ENCODE data around the gene ZNF487. TPM values are rescaled to one million over a fixed set of nuclear protein-coding genes. Genes with fewer than 3 reads are reported as not detected.
A peak's percentile ranks its signal among the peaks of the same experiment; 100 is the strongest.
"Not testable (repeated sequence)": the region's sequence is repeated elsewhere in the genome, so short reads cannot be mapped to it uniquely, and the experiment has no call there.

ZNF487 gene
- total RNA-seq, 1 experiment from 2014 or later: 7.6 TPM

DNA sequence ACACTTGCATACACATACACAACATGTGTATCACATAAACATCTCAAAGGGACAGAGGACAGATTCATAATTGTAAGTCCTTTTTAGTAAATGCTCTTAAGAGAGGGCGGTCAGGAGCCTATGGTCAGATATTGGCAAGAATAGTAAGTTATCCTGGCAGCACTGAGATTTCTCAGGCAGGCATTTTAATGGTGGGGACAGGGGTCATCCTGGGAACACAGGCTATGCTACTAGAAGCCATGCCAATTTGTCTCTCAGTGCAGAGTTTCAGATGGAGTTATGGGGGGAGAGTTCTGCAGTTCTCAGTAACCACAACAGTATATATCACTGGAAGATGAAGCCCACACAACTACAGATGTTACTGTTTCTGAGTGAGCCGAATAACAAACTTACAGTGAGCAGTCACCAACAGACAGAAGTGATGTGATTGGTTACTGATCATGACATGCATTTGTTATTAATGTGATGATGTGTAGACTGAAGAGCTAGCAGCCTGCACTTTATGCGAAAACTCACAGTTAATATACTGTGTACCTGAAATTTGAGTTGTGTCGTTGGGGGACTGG, 16.4 kb downstream of the ZNF487 start:
- Histone ChIP-seq H3K27ac (ENCODE audit: low read length) (peak overlapping the region; percentile 14; the same call in 1 of the 2 replicates), H3K4me1 (ENCODE audit: control insufficient read depth, insufficient read depth, low read length) (peaks cover 19% of the 10 kb centered on the region), H3K36me3 (ENCODE audit: control insufficient read depth, insufficient read depth, low read length) (no peaks in the 10 kb centered on the region), H3K9me3 (ENCODE audit: control insufficient read depth, insufficient read depth, low read depth, low read length) (no peaks in the 10 kb centered on the region), H3K27me3 (ENCODE audit: control insufficient read depth, insufficient read depth, low read length) (no peaks in the 10 kb centered on the region), H3K4me3 (ENCODE audit: low read depth in 2 of 2, low read length in 2 of 2) (no peak overlapping the region)
- BruUV-seq (replicated peaks): no TSS peak
- intact Hi-C loops (cut with micrococcal nuclease; ENCODE audit: unreplicated experiment) (no loop called here), in situ Hi-C loops (cut with HindIII; ENCODE audit: low pct_unique_long_range_greater_than_20kb, low sequenced_read_pairs) (no loop called here)
- POLR2A ChIA-PET: no interaction called here
- CTCF ChIA-PET: no interaction called here
- no peak for ATAC-seq
- TF ChIP-seq, protein P1, sequence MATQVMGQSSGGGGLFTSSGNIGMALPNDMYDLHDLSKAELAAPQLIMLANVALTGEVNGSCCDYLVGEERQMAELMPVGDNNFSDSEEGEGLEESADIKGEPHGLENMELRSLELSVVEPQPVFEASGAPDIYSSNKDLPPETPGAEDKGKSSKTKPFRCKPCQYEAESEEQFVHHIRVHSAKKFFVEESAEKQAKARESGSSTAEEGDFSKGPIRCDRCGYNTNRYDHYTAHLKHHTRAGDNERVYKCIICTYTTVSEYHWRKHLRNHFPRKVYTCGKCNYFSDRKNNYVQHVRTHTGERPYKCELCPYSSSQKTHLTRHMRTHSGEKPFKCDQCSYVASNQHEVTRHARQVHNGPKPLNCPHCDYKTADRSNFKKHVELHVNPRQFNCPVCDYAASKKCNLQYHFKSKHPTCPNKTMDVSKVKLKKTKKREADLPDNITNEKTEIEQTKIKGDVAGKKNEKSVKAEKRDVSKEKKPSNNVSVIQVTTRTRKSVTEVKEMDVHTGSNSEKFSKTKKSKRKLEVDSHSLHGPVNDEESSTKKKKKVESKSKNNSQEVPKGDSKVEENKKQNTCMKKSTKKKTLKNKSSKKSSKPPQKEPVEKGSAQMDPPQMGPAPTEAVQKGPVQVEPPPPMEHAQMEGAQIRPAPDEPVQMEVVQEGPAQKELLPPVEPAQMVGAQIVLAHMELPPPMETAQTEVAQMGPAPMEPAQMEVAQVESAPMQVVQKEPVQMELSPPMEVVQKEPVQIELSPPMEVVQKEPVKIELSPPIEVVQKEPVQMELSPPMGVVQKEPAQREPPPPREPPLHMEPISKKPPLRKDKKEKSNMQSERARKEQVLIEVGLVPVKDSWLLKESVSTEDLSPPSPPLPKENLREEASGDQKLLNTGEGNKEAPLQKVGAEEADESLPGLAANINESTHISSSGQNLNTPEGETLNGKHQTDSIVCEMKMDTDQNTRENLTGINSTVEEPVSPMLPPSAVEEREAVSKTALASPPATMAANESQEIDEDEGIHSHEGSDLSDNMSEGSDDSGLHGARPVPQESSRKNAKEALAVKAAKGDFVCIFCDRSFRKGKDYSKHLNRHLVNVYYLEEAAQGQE (IDR thresholded peaks at IDR 0.05; ENCODE audit: insufficient read depth in 1 of 2, low read depth in 2 of 2, low read length in 1 of 2): no peak
- TF ChIP-seq TCF7L2 (IDR thresholded peaks at IDR 0.05; ENCODE audit: low read depth, low read length) (no peak), POLR2AphosphoS5 (IDR thresholded peaks at IDR 0.05; ENCODE audit: low read depth, low read length) (no peak), CTCF (IDR thresholded peaks at IDR 0.05) (no peak), SIN3A (IDR thresholded peaks at IDR 0.05; ENCODE audit: borderline replicate concordance, insufficient read depth, low read depth, low read length) (no peak)
- DNase-seq (ENCODE audit: low read depth, low spot score): no peak

DNA sequence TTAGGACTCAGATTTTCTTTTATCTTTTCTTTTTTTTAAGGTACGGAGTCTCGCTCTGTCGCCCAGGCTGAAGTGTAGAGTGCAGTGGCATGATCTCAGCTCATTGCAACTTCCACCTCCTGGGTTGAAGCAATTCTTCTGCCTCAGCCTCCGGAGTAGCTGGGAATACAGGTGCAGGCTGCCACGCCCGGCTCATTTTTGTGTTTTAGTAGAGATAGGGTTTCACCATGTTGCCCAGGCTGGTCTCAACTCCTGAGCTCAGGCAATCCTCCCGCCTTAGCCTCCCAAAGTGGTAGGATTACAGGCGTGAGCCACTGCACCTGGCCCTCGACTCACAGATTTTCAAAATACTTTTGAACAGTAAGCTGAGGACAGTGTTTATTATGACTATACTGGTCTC, 17.1 kb downstream of the ZNF487 start:
- peak overlapping the region in 1 of 2 experiments; percentile 53; a peak in 1 of 4 replicates for H3K4me3 ChIP-seq (ENCODE audit: low read depth in 2 of 2, low read length in 2 of 2)
- DNase-seq (ENCODE audit: low read depth, low spot score): not testable (repeated sequence)

GRCh38 chr10:43456561-43456960, 19.6 kb downstream of the ZNF487 start:
- in situ Hi-C loops (cut with HindIII; ENCODE audit: low pct_unique_long_range_greater_than_20kb, low sequenced_read_pairs); CTCF ChIA-PET; ATAC-seq; BruUV-seq (replicated peaks); DNase-seq (ENCODE audit: low read depth, low spot score); intact Hi-C loops (cut with micrococcal nuclease; ENCODE audit: unreplicated experiment); H3K27me3 ChIP-seq (ENCODE audit: control insufficient read depth, insufficient read depth, low read length); H3K9me3 ChIP-seq (ENCODE audit: control insufficient read depth, insufficient read depth, low read depth, low read length); H3K36me3 ChIP-seq (ENCODE audit: control insufficient read depth, insufficient read depth, low read length): not testable (repeated sequence)
- peak overlapping the region in 1 of 2 experiments; percentile 56; a peak in 2 of 4 replicates for H3K4me3 ChIP-seq (ENCODE audit: low read depth in 2 of 2, low read length in 2 of 2)
- H3K27ac ChIP-seq (ENCODE audit: low read length): peak overlapping the region; percentile 97
- POLR2A ChIA-PET: interaction anchor here (0.6 kb wide), 1 partner anchor 151 kb away, joined by 6 read pairs; no protein-coding TSS in a partner anchor
- H3K4me1 ChIP-seq (ENCODE audit: control insufficient read depth, insufficient read depth, low read length): peaks cover 19% of the 10 kb centered on the region

More for the DNA sequence above, 17.1 kb downstream of the ZNF487 start:
- CTCF ChIA-PET; H3K9me3 ChIP-seq (ENCODE audit: control insufficient read depth, insufficient read depth, low read depth, low read length); ATAC-seq; POLR2A ChIA-PET; H3K27me3 ChIP-seq (ENCODE audit: control insufficient read depth, insufficient read depth, low read length); in situ Hi-C loops (cut with HindIII; ENCODE audit: low pct_unique_long_range_greater_than_20kb, low sequenced_read_pairs); intact Hi-C loops (cut with micrococcal nuclease; ENCODE audit: unreplicated experiment); BruUV-seq (replicated peaks); H3K36me3 ChIP-seq (ENCODE audit: control insufficient read depth, insufficient read depth, low read length): not testable (repeated sequence)
- peaks cover 19% of the 10 kb centered on the region for H3K4me1 ChIP-seq (ENCODE audit: control insufficient read depth, insufficient read depth, low read length)
- peak overlapping the region; percentile 88 for H3K27ac ChIP-seq (ENCODE audit: low read length)

Measured in Panc1 (cell line).